Activated B cell treated with CpG ODN at 0.5 μM for 24 hours (primary cell): ENCODE results near the gene GPR162. TPM values are rescaled to one million over a fixed set of nuclear protein-coding genes. Genes with fewer than 3 reads are reported as not detected.

Experiments
- ATAC-seq: fragments of 200-7000 bp; cut with Tn5 transposase; one replicate; pipeline ENCODE4 v1.10.0; 2021; ENCODE audit warnings: low read depth, mild to moderate bottlenecking, moderate library complexity
- CTCF ChIA-PET: fragments of 350-600 bp; sonication (Branson Sonifier 250); formaldehyde crosslinking; loops from one replicate; lab custom pipeline; 2021; ENCODE audit warnings: antibody characterized with exemption; lab: Charles Lee
- POLR2A ChIA-PET: fragments of 350-600 bp; sonication (Branson Sonifier 250); formaldehyde crosslinking; loops from one replicate; lab custom pipeline; 2021; ENCODE audit warnings: antibody characterized with exemption; lab: Charles Lee
- DNase-seq: peaks from one replicate; pipeline ENCODE4 v3.0.0; 2022
- H3K27ac Mint-ChIP-seq: one replicate; pipeline ENCODE4 v1.8.0; 2020; ENCODE audit warnings: mixed read lengths
- H3K27me3 Mint-ChIP-seq: one replicate; pipeline ENCODE4 v1.8.0; 2021; ENCODE audit warnings: mixed read lengths
- H3K36me3 Mint-ChIP-seq: one replicate; pipeline ENCODE4 v1.8.0; 2021; ENCODE audit warnings: low read depth, mixed read lengths
- H3K4me1 Mint-ChIP-seq: one replicate; pipeline ENCODE4 v1.8.0; 2021; ENCODE audit warnings: mixed read lengths
- H3K4me3 Mint-ChIP-seq: one replicate; pipeline ENCODE4 v1.8.0; 2020; ENCODE audit warnings: mild to moderate bottlenecking, mixed read lengths
- H3K9me3 Mint-ChIP-seq: one replicate; pipeline ENCODE4 v1.8.0; 2020; ENCODE audit warnings: mixed read lengths
- intact Hi-C: fragments of 100-400 bp; cut with micrococcal nuclease; formaldehyde crosslinking; loops from one replicate; pipeline ENCODE4 v1.15.1; 2024
- total RNA-seq: library from RNA; stranded (reverse); gene quantifications from 2 replicates; pipeline ENCODE4 v1.2.3, GENCODE V29; 2022
- TF ChIP-seq, protein P1 (sequence below): fragments of 200-600 bp; IDR thresholded peaks from one replicate; pipeline ENCODE4 v1.8.0; 2022; ENCODE audit warnings: antibody characterized with exemption, mild to moderate bottlenecking

GPR162 gene
- total RNA-seq, 1 donor from 2014 or later: not detected

DNA sequence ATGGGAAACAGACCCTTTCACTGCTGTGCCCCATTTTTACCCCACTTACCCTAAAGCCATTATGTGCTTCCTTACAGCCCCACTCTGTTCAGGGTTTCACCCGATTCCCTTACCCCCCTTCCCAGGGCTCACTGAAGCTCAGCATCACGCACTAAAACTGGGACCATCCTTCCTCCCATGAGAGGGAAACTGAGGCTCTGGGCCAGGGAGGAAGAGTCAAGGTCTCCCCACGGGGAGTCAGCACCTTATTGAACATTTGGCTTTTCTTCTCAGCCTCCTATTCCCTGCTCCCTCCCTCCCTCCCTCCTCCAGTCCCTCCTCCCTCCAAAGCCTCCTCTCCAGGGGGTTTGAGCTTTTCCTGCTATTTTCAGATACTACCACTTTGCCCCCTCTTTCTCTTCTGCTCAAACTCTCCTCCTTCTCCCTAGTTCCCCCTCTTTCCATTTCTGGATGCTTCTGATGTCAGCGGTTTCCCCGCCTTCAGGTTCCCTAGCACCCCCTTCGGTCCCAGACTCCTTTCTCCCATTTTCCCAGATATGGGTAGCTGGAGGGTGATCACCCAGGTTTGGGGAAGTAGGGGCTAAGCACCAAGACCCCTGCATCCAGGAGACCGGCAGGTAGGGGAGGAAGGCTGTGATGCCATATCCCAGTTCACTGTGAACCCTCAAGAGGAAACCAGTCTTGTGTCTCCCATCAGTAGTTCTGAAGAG, 960 bp downstream of the GPR162 start:
- ATAC-seq (no peak), DNase-seq (no peak)
- Mint-ChIP-seq H3K27ac (no peak overlapping the region), H3K27me3 (peaks cover 61% of the 10 kb centered on the region), H3K4me3 (no peak overlapping the region), H3K36me3 (no peaks in the 10 kb centered on the region), H3K9me3 (no peaks in the 10 kb centered on the region), H3K4me1 (peaks cover 20% of the 10 kb centered on the region)
- CTCF ChIA-PET: no interaction called here
- TF ChIP-seq, protein P1, sequence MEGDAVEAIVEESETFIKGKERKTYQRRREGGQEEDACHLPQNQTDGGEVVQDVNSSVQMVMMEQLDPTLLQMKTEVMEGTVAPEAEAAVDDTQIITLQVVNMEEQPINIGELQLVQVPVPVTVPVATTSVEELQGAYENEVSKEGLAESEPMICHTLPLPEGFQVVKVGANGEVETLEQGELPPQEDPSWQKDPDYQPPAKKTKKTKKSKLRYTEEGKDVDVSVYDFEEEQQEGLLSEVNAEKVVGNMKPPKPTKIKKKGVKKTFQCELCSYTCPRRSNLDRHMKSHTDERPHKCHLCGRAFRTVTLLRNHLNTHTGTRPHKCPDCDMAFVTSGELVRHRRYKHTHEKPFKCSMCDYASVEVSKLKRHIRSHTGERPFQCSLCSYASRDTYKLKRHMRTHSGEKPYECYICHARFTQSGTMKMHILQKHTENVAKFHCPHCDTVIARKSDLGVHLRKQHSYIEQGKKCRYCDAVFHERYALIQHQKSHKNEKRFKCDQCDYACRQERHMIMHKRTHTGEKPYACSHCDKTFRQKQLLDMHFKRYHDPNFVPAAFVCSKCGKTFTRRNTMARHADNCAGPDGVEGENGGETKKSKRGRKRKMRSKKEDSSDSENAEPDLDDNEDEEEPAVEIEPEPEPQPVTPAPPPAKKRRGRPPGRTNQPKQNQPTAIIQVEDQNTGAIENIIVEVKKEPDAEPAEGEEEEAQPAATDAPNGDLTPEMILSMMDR: no peak
- intact Hi-C loops: no loop called here
- POLR2A ChIA-PET: no interaction called here

DNA sequence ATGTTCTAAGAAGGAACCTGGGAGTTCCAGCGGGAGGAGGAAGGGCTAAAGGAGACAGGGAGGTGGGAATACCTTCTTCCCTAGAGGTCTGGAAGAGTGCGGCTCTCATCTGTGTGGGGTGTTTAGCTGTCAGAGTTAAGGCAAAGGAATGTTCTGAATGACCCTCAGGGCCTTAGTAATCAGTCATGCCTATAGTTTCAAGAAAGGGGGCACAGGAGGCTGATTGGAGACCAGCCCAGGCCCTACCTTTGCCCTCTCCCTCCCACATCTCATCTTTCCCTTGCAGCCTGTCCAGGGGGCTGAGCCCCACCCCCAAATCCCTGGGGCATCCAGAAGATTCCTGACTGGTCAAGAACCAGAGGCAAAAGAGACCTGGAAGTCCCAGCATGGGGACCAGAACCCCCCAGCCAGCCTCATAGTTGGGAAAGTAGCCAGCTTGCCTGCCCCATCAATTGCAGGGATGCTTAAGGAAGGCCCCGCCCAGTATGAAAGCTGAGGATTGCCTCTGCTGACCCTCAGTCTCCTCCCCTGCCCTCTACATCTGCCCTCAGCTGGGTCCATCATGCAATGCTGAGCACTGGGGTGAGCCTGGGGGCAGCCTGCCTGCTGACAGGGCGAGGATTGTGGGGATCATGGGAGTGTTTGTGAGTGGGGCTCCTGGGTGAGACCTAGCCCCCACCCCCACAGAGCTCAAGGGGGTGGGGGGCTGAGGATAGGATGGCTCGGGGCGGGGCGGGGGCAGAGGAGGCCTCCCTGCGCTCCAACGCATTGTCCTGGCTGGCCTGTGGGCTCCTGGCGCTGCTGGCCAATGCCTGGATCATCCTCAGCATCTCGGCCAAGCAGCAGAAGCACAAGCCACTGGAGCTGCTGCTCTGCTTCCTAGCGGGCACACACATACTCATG, 1.8 kb downstream of the GPR162 start:
- CTCF ChIA-PET: interaction anchor here (0.6 to 2.7 kb wide), 5 partner anchors 11 to 193 kb away, joined by 3 to 15 read pairs (median 4); partner anchors contain the start of gene MLF2
- Mint-ChIP-seq H3K36me3 (no peaks in the 10 kb centered on the region), H3K4me3 (no peak overlapping the region), H3K27ac (no peak overlapping the region), H3K27me3 (peaks cover 63% of the 10 kb centered on the region), H3K9me3 (no peaks in the 10 kb centered on the region), H3K4me1 (peaks cover 23% of the 10 kb centered on the region)
- POLR2A ChIA-PET: no interaction called here
- DNase-seq (no peak), ATAC-seq (no peak)
- TF ChIP-seq, protein P1: no peak
- intact Hi-C loops: loop anchor here (2.0 kb wide), 2 partner anchors 207 to 269 kb away; no protein-coding TSS in a partner anchor

DNA sequence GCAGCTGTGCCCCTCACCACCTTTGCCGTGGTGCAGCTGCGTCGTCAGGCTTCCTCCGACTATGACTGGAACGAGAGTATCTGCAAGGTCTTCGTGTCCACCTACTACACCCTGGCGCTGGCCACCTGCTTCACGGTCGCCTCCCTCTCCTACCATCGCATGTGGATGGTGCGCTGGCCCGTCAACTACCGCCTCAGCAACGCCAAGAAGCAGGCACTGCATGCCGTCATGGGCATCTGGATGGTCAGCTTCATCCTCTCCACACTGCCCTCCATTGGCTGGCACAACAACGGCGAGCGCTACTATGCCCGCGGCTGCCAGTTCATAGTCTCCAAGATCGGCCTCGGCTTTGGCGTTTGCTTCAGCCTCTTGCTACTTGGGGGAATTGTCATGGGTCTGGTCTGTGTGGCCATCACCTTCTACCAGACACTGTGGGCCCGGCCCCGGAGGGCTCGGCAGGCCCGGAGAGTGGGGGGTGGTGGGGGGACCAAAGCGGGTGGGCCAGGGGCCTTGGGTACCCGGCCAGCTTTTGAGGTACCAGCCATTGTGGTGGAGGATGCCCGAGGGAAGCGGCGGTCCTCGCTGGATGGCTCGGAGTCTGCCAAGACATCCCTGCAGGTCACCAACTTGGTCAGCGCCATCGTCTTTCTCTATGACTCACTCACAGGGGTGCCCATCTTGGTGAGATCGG, 2.6 kb downstream of the GPR162 start:
- H3K36me3 Mint-ChIP-seq: no peaks in the 10 kb centered on the region
- no peak overlapping the region for H3K4me3 Mint-ChIP-seq
- peaks cover 68% of the 10 kb centered on the region for H3K27me3 Mint-ChIP-seq
- no peak for ATAC-seq
- CTCF ChIA-PET: interaction anchor here (0.6 to 2.7 kb wide), 4 partner anchors 10 to 194 kb away, joined by 3 to 15 read pairs (median 4); partner anchors contain the start of gene MLF2
- DNase-seq: no peak
- intact Hi-C loops: loop anchor here (2.0 kb wide), 2 partner anchors 207 to 269 kb away; no protein-coding TSS in a partner anchor
- POLR2A ChIA-PET: interaction anchor here (0.6 kb wide), 1 partner anchor 143 kb away, joined by 5 read pairs; no protein-coding TSS in a partner anchor
- no peak overlapping the region for H3K27ac Mint-ChIP-seq
- H3K9me3 Mint-ChIP-seq: no peaks in the 10 kb centered on the region
- TF ChIP-seq, protein P1: no peak
- H3K4me1 Mint-ChIP-seq: peaks cover 28% of the 10 kb centered on the region

DNA sequence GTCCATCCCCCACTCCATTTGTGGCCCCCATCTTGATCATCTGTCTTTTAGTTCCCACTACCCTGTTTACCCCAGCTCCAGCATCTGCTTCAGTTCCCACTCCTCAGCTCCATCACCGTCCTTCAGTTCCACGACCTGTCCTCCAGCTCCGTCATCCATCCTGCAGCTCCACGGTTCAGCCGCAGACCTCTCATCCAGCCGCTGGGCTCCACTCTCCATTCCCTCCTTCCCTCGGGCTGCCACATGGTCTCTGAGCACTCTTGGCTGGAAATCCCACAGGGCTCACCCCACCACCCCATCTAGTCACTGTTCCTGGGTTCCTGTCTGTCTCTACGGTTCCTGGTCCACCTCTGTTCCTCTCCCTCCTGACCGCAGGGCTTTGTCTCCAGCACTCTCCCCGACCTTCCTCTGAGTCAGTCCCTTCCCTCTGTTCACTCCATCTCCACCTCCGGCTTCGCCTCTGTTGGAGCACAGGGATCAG, 3.3 kb downstream of the GPR162 start:
- no peaks in the 10 kb centered on the region for H3K36me3 Mint-ChIP-seq
- intact Hi-C loops: loop anchor here (1.0 to 5.0 kb wide), 6 partner anchors 46 to 270 kb away; partner anchors contain the start of genes MLF2 and ZNF384
- peaks cover 70% of the 10 kb centered on the region for H3K27me3 Mint-ChIP-seq
- TF ChIP-seq, protein P1: no peak
- CTCF ChIA-PET: interaction anchor here (1.1 to 2.7 kb wide), 3 partner anchors 9 to 72 kb away, joined by 3 to 15 read pairs (median 5); partner anchors contain the start of gene MLF2
- peaks cover 32% of the 10 kb centered on the region for H3K4me1 Mint-ChIP-seq
- H3K4me3 Mint-ChIP-seq: no peak overlapping the region
- H3K27ac Mint-ChIP-seq: no peak overlapping the region
- H3K9me3 Mint-ChIP-seq: no peaks in the 10 kb centered on the region
- POLR2A ChIA-PET: interaction anchor here (0.6 to 0.9 kb wide), 3 partner anchors 102 to 157 kb away, joined by 3 to 5 read pairs (median 4); no protein-coding TSS in a partner anchor
- DNase-seq: no peak
- no peak for ATAC-seq
